ENCODE results near the gene SMARCAL1. TPM values are rescaled to one million over a fixed set of nuclear protein-coding genes. Genes with fewer than 3 reads are reported as not detected.

Gene SMARCAL1
- total RNA-seq, 1 experiment from 2014 or later = 20.9 TPM

DNA sequence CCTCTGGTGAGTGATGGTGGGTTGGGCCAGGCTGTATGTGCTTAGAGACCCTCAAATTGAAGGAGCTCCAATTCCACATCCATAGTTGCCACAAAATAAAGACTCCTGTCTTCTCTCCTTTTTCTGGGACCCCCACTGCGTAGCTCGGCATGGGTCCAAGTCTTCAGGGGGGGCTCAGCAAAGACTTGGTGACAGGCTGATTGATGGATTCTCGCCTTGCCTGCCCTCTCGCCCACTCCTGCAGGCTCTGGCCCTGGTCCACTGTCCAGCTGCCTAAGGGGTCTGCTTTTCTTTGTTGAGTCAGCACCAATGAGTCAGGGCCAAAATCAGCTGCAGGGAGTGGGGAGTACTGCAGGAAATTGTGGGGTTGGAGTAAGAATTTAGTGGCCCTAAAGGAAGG, 107.8 kb downstream of the SMARCAL1 start (continued):
- TF ChIP-seq MLX (CRISPR knock-in tag; IDR thresholded peaks at IDR 0.05) = no peak
- no peak for TF ChIP-seq ATF1 (CRISPR knock-in tag; IDR thresholded peaks at IDR 0.05)
- TF ChIP-seq GRHL2 (CRISPR knock-in tag; IDR thresholded peaks at IDR 0.05; ENCODE audit: insufficient replicate concordance, severe bottlenecking) = no peak

DNA sequence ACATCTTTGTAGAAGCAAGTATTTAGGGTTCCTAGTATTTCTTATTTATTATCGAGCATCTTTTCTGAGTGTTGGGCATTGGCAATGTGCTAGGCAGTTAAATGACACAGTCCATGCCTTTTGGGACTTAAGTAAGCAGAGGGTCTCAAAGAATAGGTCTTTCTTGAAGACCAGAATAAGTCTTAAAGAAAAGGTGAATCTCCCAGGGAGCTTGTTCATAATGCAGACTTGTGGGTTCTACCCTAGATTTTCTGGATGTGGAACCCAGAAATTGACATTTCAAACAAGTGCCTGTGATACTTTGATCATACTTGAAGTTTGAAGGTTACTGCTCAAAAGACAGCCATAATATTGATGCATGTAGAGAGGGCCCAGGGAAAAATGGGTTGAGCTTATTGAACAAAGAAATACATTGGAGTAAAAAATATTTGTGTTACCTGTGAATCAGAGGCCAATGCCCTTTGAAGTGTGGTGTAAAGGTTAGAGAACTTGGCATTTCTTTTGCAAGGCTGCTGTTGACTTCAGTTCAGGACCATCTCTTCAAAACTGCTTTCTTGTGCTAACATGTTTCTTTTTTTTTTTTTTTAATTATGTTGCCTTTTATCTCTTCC, 110.7 kb downstream of the SMARCAL1 start:
- Mint-ChIP-seq H3K4me1 (peaks cover 18% of the 10 kb centered on the region), H3K36me3 (peaks cover 44% of the 10 kb centered on the region), H3K27ac (no peak overlapping the region), H3K9me3 (peaks cover 13% of the 10 kb centered on the region), H3K4me3 (no peak overlapping the region), H3K27me3 (ENCODE audit: low read depth) (no peaks in the 10 kb centered on the region)
- ChIA-PET POLR2A (no interaction called here), CTCF (no interaction called here)
- no peak for DNase-seq (ENCODE audit: low spot score)
- no peak for ATAC-seq
- no peak for TF ChIP-seq PREB (CRISPR knock-in tag; IDR thresholded peaks at IDR 0.05; ENCODE audit: borderline replicate concordance)
- TF ChIP-seq ZNF532 (CRISPR knock-in tag; IDR thresholded peaks at IDR 0.05; ENCODE audit: borderline replicate concordance) = no peak
- TF ChIP-seq EMX1 (CRISPR knock-in tag; IDR thresholded peaks at IDR 0.05) = no peak
- no peak for TF ChIP-seq GTF2I (CRISPR knock-in tag; conservative IDR thresholded peaks at IDR 0.05)
- no peak for TF ChIP-seq ZNF396 (CRISPR knock-in tag; IDR thresholded peaks at IDR 0.05; ENCODE audit: borderline replicate concordance)
- no peak for TF ChIP-seq ZNF232 (CRISPR knock-in tag; IDR thresholded peaks at IDR 0.05)
- TF ChIP-seq, protein P1, sequence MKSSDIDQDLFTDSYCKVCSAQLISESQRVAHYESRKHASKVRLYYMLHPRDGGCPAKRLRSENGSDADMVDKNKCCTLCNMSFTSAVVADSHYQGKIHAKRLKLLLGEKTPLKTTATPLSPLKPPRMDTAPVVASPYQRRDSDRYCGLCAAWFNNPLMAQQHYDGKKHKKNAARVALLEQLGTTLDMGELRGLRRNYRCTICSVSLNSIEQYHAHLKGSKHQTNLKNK (CRISPR knock-in tag; IDR thresholded peaks at IDR 0.05) = no peak

- DNase-seq (ENCODE audit: low spot score) (no peak), ATAC-seq (no peak)
- Mint-ChIP-seq H3K4me1 (peaks cover 12% of the 10 kb centered on the region; the same call in 1 of the 2 replicates), H3K4me3 (no peak overlapping the region), H3K36me3 (peaks cover 36% of the 10 kb centered on the region), H3K27ac (no peak overlapping the region), H3K27me3 (ENCODE audit: low read depth) (no peaks in the 10 kb centered on the region), H3K9me3 (peaks cover 13% of the 10 kb centered on the region)
- ChIA-PET POLR2A (no interaction called here), CTCF (no interaction called here)
- TF ChIP-seq FOXP1 (CRISPR knock-in tag; IDR thresholded peaks at IDR 0.05; ENCODE audit: borderline replicate concordance) (no peak), ATF6 (CRISPR knock-in tag; IDR thresholded peaks at IDR 0.05) (no peak), NFYB (CRISPR knock-in tag; conservative IDR thresholded peaks at IDR 0.05; ENCODE audit: low read depth) (no peak), RORB (CRISPR knock-in tag; IDR thresholded peaks at IDR 0.05) (no peak)
- TF ChIP-seq, protein P2, sequence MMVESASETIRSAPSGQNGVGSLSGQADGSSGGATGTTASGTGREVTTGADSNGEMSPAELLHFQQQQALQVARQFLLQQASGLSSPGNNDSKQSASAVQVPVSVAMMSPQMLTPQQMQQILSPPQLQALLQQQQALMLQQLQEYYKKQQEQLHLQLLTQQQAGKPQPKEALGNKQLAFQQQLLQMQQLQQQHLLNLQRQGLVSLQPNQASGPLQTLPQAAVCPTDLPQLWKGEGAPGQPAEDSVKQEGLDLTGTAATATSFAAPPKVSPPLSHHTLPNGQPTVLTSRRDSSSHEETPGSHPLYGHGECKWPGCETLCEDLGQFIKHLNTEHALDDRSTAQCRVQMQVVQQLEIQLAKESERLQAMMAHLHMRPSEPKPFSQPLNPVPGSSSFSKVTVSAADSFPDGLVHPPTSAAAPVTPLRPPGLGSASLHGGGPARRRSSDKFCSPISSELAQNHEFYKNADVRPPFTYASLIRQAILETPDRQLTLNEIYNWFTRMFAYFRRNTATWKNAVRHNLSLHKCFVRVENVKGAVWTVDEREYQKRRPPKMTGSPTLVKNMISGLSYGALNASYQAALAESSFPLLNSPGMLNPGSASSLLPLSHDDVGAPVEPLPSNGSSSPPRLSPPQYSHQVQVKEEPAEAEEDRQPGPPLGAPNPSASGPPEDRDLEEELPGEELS (CRISPR knock-in tag; IDR thresholded peaks at IDR 0.05) = no peak
- TF ChIP-seq, protein P3, sequence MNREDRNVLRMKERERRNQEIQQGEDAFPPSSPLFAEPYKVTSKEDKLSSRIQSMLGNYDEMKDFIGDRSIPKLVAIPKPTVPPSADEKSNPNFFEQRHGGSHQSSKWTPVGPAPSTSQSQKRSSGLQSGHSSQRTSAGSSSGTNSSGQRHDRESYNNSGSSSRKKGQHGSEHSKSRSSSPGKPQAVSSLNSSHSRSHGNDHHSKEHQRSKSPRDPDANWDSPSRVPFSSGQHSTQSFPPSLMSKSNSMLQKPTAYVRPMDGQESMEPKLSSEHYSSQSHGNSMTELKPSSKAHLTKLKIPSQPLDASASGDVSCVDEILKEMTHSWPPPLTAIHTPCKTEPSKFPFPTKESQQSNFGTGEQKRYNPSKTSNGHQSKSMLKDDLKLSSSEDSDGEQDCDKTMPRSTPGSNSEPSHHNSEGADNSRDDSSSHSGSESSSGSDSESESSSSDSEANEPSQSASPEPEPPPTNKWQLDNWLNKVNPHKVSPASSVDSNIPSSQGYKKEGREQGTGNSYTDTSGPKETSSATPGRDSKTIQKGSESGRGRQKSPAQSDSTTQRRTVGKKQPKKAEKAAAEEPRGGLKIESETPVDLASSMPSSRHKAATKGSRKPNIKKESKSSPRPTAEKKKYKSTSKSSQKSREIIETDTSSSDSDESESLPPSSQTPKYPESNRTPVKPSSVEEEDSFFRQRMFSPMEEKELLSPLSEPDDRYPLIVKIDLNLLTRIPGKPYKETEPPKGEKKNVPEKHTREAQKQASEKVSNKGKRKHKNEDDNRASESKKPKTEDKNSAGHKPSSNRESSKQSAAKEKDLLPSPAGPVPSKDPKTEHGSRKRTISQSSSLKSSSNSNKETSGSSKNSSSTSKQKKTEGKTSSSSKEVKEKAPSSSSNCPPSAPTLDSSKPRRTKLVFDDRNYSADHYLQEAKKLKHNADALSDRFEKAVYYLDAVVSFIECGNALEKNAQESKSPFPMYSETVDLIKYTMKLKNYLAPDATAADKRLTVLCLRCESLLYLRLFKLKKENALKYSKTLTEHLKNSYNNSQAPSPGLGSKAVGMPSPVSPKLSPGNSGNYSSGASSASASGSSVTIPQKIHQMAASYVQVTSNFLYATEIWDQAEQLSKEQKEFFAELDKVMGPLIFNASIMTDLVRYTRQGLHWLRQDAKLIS (CRISPR knock-in tag; IDR thresholded peaks at IDR 0.05; ENCODE audit: borderline replicate concordance) = no peak
Observed at GRCh38 chr2:216525972-216526371, 113.7 kb downstream of the SMARCAL1 start.
